Medulla oblongata (tissue), 1 donor: ENCODE results near the gene LSM3.

Experiments
- DNase-seq: peaks from one replicate; pipeline ENCODE4 v3.0.0-alpha.2; 2015; ENCODE audit errors: extremely low spot score

Gene LSM3

GRCh38 chr3:14200276-14200675, 21.7 kb downstream of the LSM3 start:
- no peak for DNase-seq

GRCh38 chr3:14200841-14201240, 22.2 kb downstream of the LSM3 start:
- DNase-seq, result no peak

- no peak for DNase-seq
Observed at GRCh38 chr3:14201940-14202684, 23.5 kb downstream of the LSM3 start.

GRCh38 chr3:14202874-14203520, 24.4 kb downstream of the LSM3 start:
- DNase-seq, result no peak

GRCh38 chr3:14203521-14204079, 25.0 kb downstream of the LSM3 start:
- DNase-seq, result peak; percentile 90

- no peak for DNase-seq
Observed at GRCh38 chr3:14204515-14205284, 26.1 kb downstream of the LSM3 start.

- DNase-seq, result no peak
Observed at GRCh38 chr3:14206548-14207177, 28.0 kb downstream of the LSM3 start.

GRCh38 chr3:14208168-14208567, 29.6 kb downstream of the LSM3 start:
- no peak for DNase-seq

- DNase-seq, result no peak
Observed at GRCh38 chr3:14208977-14209394, 30.4 kb downstream of the LSM3 start.

GRCh38 chr3:14209581-14210289, 31.1 kb downstream of the LSM3 start:
- DNase-seq, result no peak

GRCh38 chr3:14210290-14210688, 31.7 kb downstream of the LSM3 start:
- no peak for DNase-seq

- DNase-seq, result no peak
Observed at GRCh38 chr3:14210843-14211594, 32.4 kb downstream of the LSM3 start.

GRCh38 chr3:14211621-14212020, 33.0 kb downstream of the LSM3 start:
- DNase-seq, result peak; percentile 29

- no peak for DNase-seq
Observed at GRCh38 chr3:14212032-14212431, 33.4 kb downstream of the LSM3 start.

GRCh38 chr3:14213066-14213774, 34.6 kb downstream of the LSM3 start:
- no peak for DNase-seq

- DNase-seq, result no peak
Observed at GRCh38 chr3:14214764-14215163, 36.1 kb downstream of the LSM3 start.

GRCh38 chr3:14216257-14217048, 37.8 kb downstream of the LSM3 start:
- peak; percentile 88 for DNase-seq

GRCh38 chr3:14218355-14218754, 39.7 kb downstream of the LSM3 start:
- DNase-seq, result no peak

- DNase-seq, result no peak
Observed at GRCh38 chr3:14220933-14221332, 42.3 kb downstream of the LSM3 start.
